Breast epithelium (tissue), 4 donors: ENCODE data around the gene VPS72. TPM values are rescaled to one million over a fixed set of nuclear protein-coding genes. Genes with fewer than 3 reads are reported as not detected.

ENCODE experiments used
- DNase-seq, 2 donors: peaks; one replicate each; pipeline ENCODE4 v3.0.0-alpha.2; 2019; ENCODE audit warnings: low spot score in 2 of 2
- H3K27ac ChIP-seq, 2 donors: fragments of 200-600 bp; sonication (generic) in 1 of 2; one replicate each; pipeline ENCODE4 v1.5.1; 2016 to 2019; ENCODE audit warnings: mild to moderate bottlenecking in 1 of 2
- H3K27me3 ChIP-seq, 2 donors: fragments of 200-600 bp; sonication (generic) in 1 of 2; one replicate each; pipeline versions ENCODE4 v1.5.1 to v1.6.0; 2017 to 2019; ENCODE audit warnings: control low read depth in 1 of 2, mild to moderate bottlenecking in 1 of 2
- H3K36me3 ChIP-seq: fragments of 200-600 bp; one replicate; pipeline ENCODE4 v1.5.1; 2019
- H3K4me1 ChIP-seq, 2 donors: fragments of 200-600 bp; sonication (generic); one replicate each; pipeline ENCODE4 v1.5.1; 2016 to 2019; ENCODE audit warnings: control low read depth in 1 of 2
- H3K4me3 ChIP-seq, 3 donors: fragments of 200-600 bp; sonication (generic); 1 replicate in 2 of 3; 2 replicates in 1 of 3; pipeline ENCODE4 v1.5.1; 2016 to 2019; ENCODE audit warnings: mild to moderate bottlenecking in 3 of 3, moderate library complexity in 2 of 3
- H3K9me3 ChIP-seq, 2 donors: fragments of 200-600 bp; sonication (generic) in 1 of 2; one replicate each; pipeline ENCODE4 v1.5.1; 2016 to 2019; ENCODE audit warnings: control low read depth in 1 of 2
- CTCF ChIP-seq, 3 donors: fragments of 450-650 bp; IDR thresholded peaks; one replicate each; pipeline ENCODE4 v1.5.1; 2016 to 2017; ENCODE audit warnings: antibody characterized with exemption in 3 of 3, mild to moderate bottlenecking in 3 of 3, moderate library complexity in 3 of 3
- POLR2A ChIP-seq: fragments of 450-650 bp; IDR thresholded peaks from one replicate; pipeline ENCODE4 v1.6.1; 2016; ENCODE audit warnings: antibody characterized with exemption, mild to moderate bottlenecking, moderate library complexity
- POLR2AphosphoS5 ChIP-seq, 3 donors: sonication (generic); formaldehyde crosslinking; IDR thresholded peaks; one replicate each; pipeline ENCODE4 v1.6.1; 2017; ENCODE audit warnings: antibody characterized with exemption in 3 of 3
- intact Hi-C: fragments of 100-400 bp; cut with DNase I; formaldehyde crosslinking; loops from one replicate; pipeline ENCODE4 v1.15.1; 2023; ENCODE audit warnings: low total_unique reads
- total RNA-seq, 3 donors: library from RNA; depleted of rRNA; stranded (reverse); fragments of >200 nt; gene quantifications; one replicate each; pipeline ENCODE4 v1.1.0, GENCODE V29; 2016

The VPS72 gene
- total RNA-seq, 3 donors from 2014 or later: 34.6 to 49.0 (median 34.7) TPM

DNA sequence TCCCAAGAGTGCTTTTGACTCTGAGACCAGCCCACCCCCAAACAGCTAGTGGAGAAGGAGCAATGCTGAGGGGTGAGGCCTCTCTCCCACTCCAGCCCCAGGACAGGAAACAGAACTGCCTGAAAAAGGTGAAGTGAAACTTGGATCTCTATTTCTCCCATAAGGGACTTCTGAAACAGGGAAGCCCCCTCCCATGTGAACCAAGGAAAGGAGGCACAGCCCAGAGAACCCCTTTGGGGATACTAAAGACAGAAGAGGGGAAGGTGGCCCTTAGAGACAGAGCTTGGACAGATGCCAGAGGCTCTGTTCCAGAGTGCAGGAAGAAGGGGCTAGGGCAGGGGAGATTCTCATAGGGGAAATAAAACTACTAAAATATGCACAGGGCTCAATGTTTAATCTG, 30.6 kb downstream of the VPS72 start:
- intact Hi-C loops: no loop called here
- TF ChIP-seq CTCF (IDR thresholded peaks at IDR 0.05): no peak
- no peak for TF ChIP-seq POLR2A
- TF ChIP-seq POLR2AphosphoS5 (IDR thresholded peaks at IDR 0.05): no peak
- no peaks in the 10 kb centered on the region for H3K9me3 ChIP-seq
- H3K27me3 ChIP-seq: no peaks in the 10 kb centered on the region
- no peak overlapping the region for H3K4me3 ChIP-seq
- H3K36me3 ChIP-seq: no peaks in the 10 kb centered on the region
- DNase-seq: no peak
- no peak overlapping the region for H3K27ac ChIP-seq
- H3K4me1 ChIP-seq: peaks cover 3 to 5% of the 10 kb centered on the region in 2 donors

DNA sequence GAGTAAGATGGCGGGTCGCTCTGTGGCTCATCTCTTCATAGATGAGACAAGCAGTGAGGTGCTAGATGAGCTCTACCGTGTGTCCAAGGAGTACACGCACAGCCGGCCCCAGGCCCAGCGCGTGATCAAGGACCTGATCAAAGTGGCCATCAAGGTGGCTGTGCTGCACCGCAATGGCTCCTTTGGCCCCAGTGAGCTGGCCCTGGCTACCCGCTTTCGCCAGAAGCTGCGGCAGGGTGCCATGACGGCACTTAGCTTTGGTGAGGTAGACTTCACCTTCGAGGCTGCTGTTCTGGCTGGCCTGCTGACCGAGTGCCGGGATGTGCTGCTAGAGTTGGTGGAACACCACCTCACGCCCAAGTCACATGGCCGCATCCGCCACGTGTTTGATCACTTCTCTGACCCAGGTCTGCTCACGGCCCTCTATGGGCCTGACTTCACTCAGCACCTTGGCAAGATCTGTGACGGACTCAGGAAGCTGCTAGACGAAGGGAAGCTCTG, 31.2 kb downstream of the VPS72 start:
- Histone ChIP-seq H3K27ac (no peak overlapping the region), H3K36me3 (no peaks in the 10 kb centered on the region), H3K27me3 (no peaks in the 10 kb centered on the region), H3K4me1 (no peaks in the 10 kb centered on the region), H3K4me3 (no peak overlapping the region), H3K9me3 (no peaks in the 10 kb centered on the region)
- DNase-seq: no peak
- no peak for TF ChIP-seq CTCF (IDR thresholded peaks at IDR 0.05)
- no peak for TF ChIP-seq POLR2A
- TF ChIP-seq POLR2AphosphoS5 (IDR thresholded peaks at IDR 0.05): no peak
- intact Hi-C loops: no loop called here

- H3K36me3 ChIP-seq: no peaks in the 10 kb centered on the region
Observed at GRCh38 chr1:151158326-151158725, 31.7 kb downstream of the VPS72 start.

GRCh38 chr1:151157067-151157531, 32.9 kb downstream of the VPS72 start:
- no peaks in the 10 kb centered on the region for H3K4me1 ChIP-seq
- H3K27me3 ChIP-seq: no peaks in the 10 kb centered on the region
- H3K36me3 ChIP-seq: no peaks in the 10 kb centered on the region
- no peak for TF ChIP-seq POLR2AphosphoS5 (IDR thresholded peaks at IDR 0.05)
- no peak for TF ChIP-seq POLR2A
- TF ChIP-seq CTCF (IDR thresholded peaks at IDR 0.05): no peak
- H3K27ac ChIP-seq: no peak overlapping the region
- intact Hi-C loops: no loop called here
- no peaks in the 10 kb centered on the region for H3K9me3 ChIP-seq
- DNase-seq: no peak
- peak overlapping the region; percentile 21 to 43 (median 35) for H3K4me3 ChIP-seq

More at GRCh38 chr1:151158326-151158725, 31.7 kb downstream of the VPS72 start:
- DNase-seq: no peak
- Histone ChIP-seq H3K27me3 (no peaks in the 10 kb centered on the region), H3K4me3 (no peak overlapping the region), H3K27ac (no peak overlapping the region), H3K9me3 (no peaks in the 10 kb centered on the region), H3K4me1 (no peaks in the 10 kb centered on the region)
- intact Hi-C loops: no loop called here
- no peak for TF ChIP-seq POLR2A
- TF ChIP-seq POLR2AphosphoS5 (IDR thresholded peaks at IDR 0.05): no peak
- no peak for TF ChIP-seq CTCF (IDR thresholded peaks at IDR 0.05)

- Histone ChIP-seq H3K4me1 (no peaks in the 10 kb centered on the region), H3K4me3 (peak within 1 kb of the TSS; percentile 21 to 43 (median 35)), H3K9me3 (no peaks in the 10 kb centered on the region), H3K27ac (no peak within 1 kb of the TSS), H3K27me3 (no peaks in the 10 kb centered on the region), H3K36me3 (no peaks in the 10 kb centered on the region)
- intact Hi-C loops: no loop called here
- no peak for DNase-seq
- TF ChIP-seq POLR2A (no peak), CTCF (IDR thresholded peaks at IDR 0.05) (no peak), POLR2AphosphoS5 (IDR thresholded peaks at IDR 0.05) (no peak)
Observed at GRCh38 chr1:151156515-151156819, 33.5 kb downstream of the VPS72 start, which contains the start of gene TNFAIP8L2. TNFAIP8L2 (plus strand) TSS chr1:151156649; CDS start chr1:151158698, 2,049 bp downstream.
